Measurements from ENCODE around the gene BTBD9. TPM values are rescaled to one million over a fixed set of nuclear protein-coding genes. Genes with fewer than 3 reads are reported as not detected.

The BTBD9 gene
- total RNA-seq, 1 experiment from 2014 or later, result 8.9 TPM

- Histone ChIP-seq H3K9me3 (ENCODE audit: control insufficient read depth, low read depth, low read length) (no peaks in the 10 kb centered on the region), H3K27ac (ENCODE audit: insufficient read length, low read depth, low read length) (no peak overlapping the region), H3K56ac (ENCODE audit: insufficient read length, low read depth, low read length) (no peak overlapping the region), H2AK5ac (ENCODE audit: insufficient read length, low read length) (no peak overlapping the region), H3T11ph (ENCODE audit: low read length) (no peak overlapping the region), H3K23me2 (ENCODE audit: insufficient read length, low read depth, low read length, poor library complexity, severe bottlenecking) (no peaks in the 10 kb centered on the region), H3K9ac (ENCODE audit: extremely low read depth, insufficient read length, low read length) (no peak overlapping the region), H3K27me3 (ENCODE audit: insufficient read depth, low read length) (no peaks in the 10 kb centered on the region), H3K18ac (ENCODE audit: insufficient read length, low read depth, low read length) (no peak overlapping the region), H2BK20ac (ENCODE audit: low read depth, low read length, poor library complexity, severe bottlenecking) (no peak overlapping the region), H2BK5ac (ENCODE audit: insufficient read length, low read length) (no peak overlapping the region), H3K4me2 (ENCODE audit: insufficient read depth, insufficient read length, low read length) (no peak overlapping the region), H4K20me1 (ENCODE audit: control insufficient read depth, insufficient read depth, insufficient read length) (no peaks in the 10 kb centered on the region), H2AFZ (ENCODE audit: low read length) (no peak overlapping the region), H4K8ac (replicated peaks; ENCODE audit: insufficient read length, low read depth, low read length) (no peak overlapping the region), H4K5ac (ENCODE audit: insufficient read length, low read depth, low read length) (no peak overlapping the region), H3K4ac (ENCODE audit: low read depth, low read length) (no peak overlapping the region), H3K23ac (ENCODE audit: insufficient read length, low read depth, low read length) (no peak overlapping the region), H3K79me2 (ENCODE audit: insufficient read depth, low read length) (no peaks in the 10 kb centered on the region), H3K79me1 (ENCODE audit: insufficient read depth, low read depth, low read length, poor library complexity, severe bottlenecking) (no peaks in the 10 kb centered on the region), H3K14ac (ENCODE audit: insufficient read depth, low read length) (no peak overlapping the region), H2BK12ac (ENCODE audit: insufficient read length, low read depth, low read length) (no peak overlapping the region), H2BK120ac (ENCODE audit: low read depth, low read length, poor library complexity, severe bottlenecking) (no peak overlapping the region), H3K4me1 (ENCODE audit: insufficient read depth, low read length) (peaks cover 2% of the 10 kb centered on the region; the same call in 1 of the 2 replicates), H2BK15ac (ENCODE audit: low read depth, low read length) (no peak overlapping the region), H4K91ac (ENCODE audit: insufficient read length, low read depth, low read length) (no peak overlapping the region)
- H3K4me3 Mint-ChIP-seq, result no peak overlapping the region
- no peaks in the 10 kb centered on the region for H3K27me3 Mint-ChIP-seq (ENCODE audit: low read depth)
- H3K9me3 Mint-ChIP-seq, result no peaks in the 10 kb centered on the region
- peaks cover 10 to 11% of the 10 kb centered on the region in 2 experiments for H3K4me1 Mint-ChIP-seq
- DNase-seq, result no peak
- no peak for TF ChIP-seq CTCF (conservative IDR thresholded peaks at IDR 0.05)
- H3K27ac Mint-ChIP-seq, result no peak overlapping the region; a peak in 2 of 7 replicates
- no CpG with 5 or more reads among the region's 1 CpG for WGBS (ENCODE audit: extremely low coverage, insufficient read length, low lambda C conversion rate)
- H3K36me3 Mint-ChIP-seq (ENCODE audit: insufficient read depth in 1 of 3, low read depth in 3 of 3), result no peaks in the 10 kb centered on the region
These were observed 129.5 kb downstream of the BTBD9 start for GRCh38 chr6:38510205-38510604.

Measured in H9 (cell line).